A549 (cell line): ENCODE data around the gene MEGF10. TPM values are rescaled to one million over a fixed set of nuclear protein-coding genes. Genes with fewer than 3 reads are reported as not detected.
"Not testable (repeated sequence)": the region's sequence is repeated elsewhere in the genome, so short reads cannot be mapped to it uniquely, and the experiment has no call there.

Experiments used
- ATAC-seq, 2 experiments: fragments of 200-7000 bp in 1 of 2; fragments of >200 bp in 1 of 2; cut with Nextera tagmentation in 1 of 2; cut with Tn5 transposase in 1 of 2; 3 replicates each; pipeline versions ENCODE4 v1.8.0 to v1.9.1; 2018 to 2020; ENCODE audit warnings: mild to moderate bottlenecking in 1 of 2, moderate library complexity in 1 of 2
- CTCF ChIA-PET: fragments of 300-600 bp; sonication (Branson Sonifier 250); formaldehyde crosslinking; extraction: SDS; loops from one replicate; lab custom pipeline; 2021; ENCODE audit warnings: antibody characterized with exemption, inconsistent platforms; lab: Yijun Ruan, JAX
- POLR2A ChIA-PET: fragments of 350-600 bp; formaldehyde crosslinking; extraction: SDS; loops from one replicate; lab custom pipeline; 2021; ENCODE audit warnings: antibody characterized with exemption, inconsistent platforms; lab: Yijun Ruan, JAX
- DNase-seq, 2 experiments: peaks; one replicate each; pipeline versions ENCODE4 v3.0.0 to v3.0.0-alpha.2; 2011 to 2016; ENCODE audit warnings: low read depth in 1 of 2, low spot score in 1 of 2
- FAIRE-seq: peaks from 2 replicates; lab custom pipeline; 2011; peaks lifted over from hg19 to GRCh38; lab: Jason Lieb, UNC
- H3K27ac ChIP-seq, 2 experiments: fragments of >200 bp; sonication (Bioruptor Twin); formaldehyde crosslinking; 3 replicates each; pipeline ENCODE4 v1.5.1; 2016 to 2017
- H3K4me1 ChIP-seq: fragments of >200 bp; sonication (Bioruptor Twin); formaldehyde crosslinking; 3 replicates; pipeline ENCODE4 v1.6.1; 2016
- H3K4me2 ChIP-seq: fragments of >200 bp; sonication (Bioruptor Twin); formaldehyde crosslinking; 3 replicates; pipeline ENCODE4 v1.6.1; 2016
- H3K4me3 ChIP-seq: fragments of >200 bp; sonication (Bioruptor Twin); formaldehyde crosslinking; 3 replicates; pipeline ENCODE4 v1.5.1; 2016
- H3K9me3 ChIP-seq: fragments of >200 bp; sonication (Bioruptor Twin); formaldehyde crosslinking; 3 replicates; pipeline ENCODE4 v1.6.1; 2016
- BHLHE40 ChIP-seq: IDR thresholded peaks from 2 replicates; pipeline ENCODE4 v1.6.1; 2012; ENCODE audit warnings: low read depth, low read length, inconsistent platforms
- CBX2 ChIP-seq: fragments of 200-600 bp; sonication (generic); IDR thresholded peaks from 2 replicates; pipeline ENCODE4 v1.6.1; 2016; ENCODE audit warnings: low read depth, mild to moderate bottlenecking, borderline replicate concordance
- CTCF ChIP-seq: fragments of >200 bp; sonication (Bioruptor Twin); formaldehyde crosslinking; IDR thresholded peaks from 3 replicates; pipeline ENCODE4 v1.5.1; 2016
- E2F6 ChIP-seq: IDR thresholded peaks from 2 replicates; pipeline ENCODE4 v1.6.1; 2012; ENCODE audit warnings: low read depth, borderline replicate concordance
- EHF ChIP-seq: fragments of 250-450 bp; sonication (Bioruptor Pico); IDR thresholded peaks from 2 replicates; pipeline ENCODE4 v1.5.0; 2020; ENCODE audit warnings: mild to moderate bottlenecking
- ELK1 ChIP-seq: fragments of 150-350 bp; IDR thresholded peaks from 2 replicates; pipeline ENCODE4 v1.6.1; 2014; ENCODE audit warnings: low read depth, mild to moderate bottlenecking, low read length
- EP300 ChIP-seq, 2 experiments: fragments of >200 bp; sonication (Bioruptor Twin); formaldehyde crosslinking; IDR thresholded peaks; 2 replicates in 1 of 2; 3 replicates in 1 of 2; pipeline ENCODE4 v1.6.1; 2016 to 2017
- FOSL2 ChIP-seq, 2 experiments: fragments of 450-650 bp in 1 of 2; fragments of >200 bp in 1 of 2; sonication (Bioruptor Twin) in 1 of 2; formaldehyde crosslinking; IDR thresholded peaks; 2 replicates each; pipeline versions ENCODE4 v1.5.0 to v1.6.1; 2016 to 2020; ENCODE audit warnings: mild to moderate bottlenecking in 1 of 2, moderate library complexity in 1 of 2
- HES2 ChIP-seq: fragments of >200 bp; sonication (Bioruptor Twin); formaldehyde crosslinking; IDR thresholded peaks from 2 replicates; pipeline ENCODE4 v1.6.1; 2016
- HMGXB4 ChIP-seq: fragments of 250-450 bp; sonication (Bioruptor Pico); IDR thresholded peaks from 2 replicates; pipeline ENCODE4 v1.5.0; 2021; ENCODE audit warnings: mild to moderate bottlenecking, moderate library complexity, borderline replicate concordance
- HOXA7 ChIP-seq: fragments of 250-450 bp; sonication (Bioruptor Pico); IDR thresholded peaks from 2 replicates; pipeline ENCODE4 v1.5.0; 2020; ENCODE audit warnings: mild to moderate bottlenecking, moderate library complexity
- JUNB ChIP-seq: fragments of >200 bp; sonication (Bioruptor Twin); formaldehyde crosslinking; IDR thresholded peaks from 2 replicates; pipeline ENCODE4 v1.6.1; 2016
- KDM1A ChIP-seq: fragments of 200-600 bp; sonication (generic); IDR thresholded peaks from 2 replicates; pipeline ENCODE4 v1.6.1; 2016; ENCODE audit warnings: low read depth, mild to moderate bottlenecking
- MYC ChIP-seq: IDR thresholded peaks from 2 replicates; pipeline ENCODE4 v1.6.1; 2012; ENCODE audit warnings: mild to moderate bottlenecking, inconsistent platforms, low read length, improper control_type of control experiment, borderline replicate concordance
- PBX3 ChIP-seq: IDR thresholded peaks from 2 replicates; pipeline ENCODE4 v1.6.1; 2012
- RCOR1 ChIP-seq: fragments of 150-350 bp; IDR thresholded peaks from 2 replicates; pipeline ENCODE4 v1.6.1; 2014; ENCODE audit warnings: antibody characterized with exemption, low read length, low read depth
- RFX5 ChIP-seq: fragments of 450-650 bp; IDR thresholded peaks from 2 replicates; pipeline ENCODE4 v1.7.1; 2014; ENCODE audit warnings: antibody characterized with exemption, mild to moderate bottlenecking, moderate library complexity
- SMC3 ChIP-seq: fragments of >200 bp; sonication (Bioruptor Twin); formaldehyde crosslinking; IDR thresholded peaks from 3 replicates; pipeline ENCODE4 v1.6.1; 2018; ENCODE audit warnings: inconsistent platforms
- ZC3H11A ChIP-seq: fragments of 450-650 bp; IDR thresholded peaks from 2 replicates; pipeline ENCODE4 v1.6.1; 2014; ENCODE audit warnings: antibody characterized with exemption, mild to moderate bottlenecking
- ZNF302 ChIP-seq: fragments of 250-450 bp; sonication (Bioruptor Pico); IDR thresholded peaks from 2 replicates; pipeline ENCODE4 v1.9.0; 2021; ENCODE audit warnings: inconsistent platforms, mild to moderate bottlenecking, moderate library complexity
- WGBS: methylation state at CpG from one replicate; pipeline ENCODE4 v1.1.6; 2017; ENCODE audit errors: missing lambda C conversion rate; 5-methylcytosine and 5-hydroxymethylcytosine counted together
- polyA plus RNA-seq, 4 experiments: library from polyadenylated mRNA; depleted of rRNA in 3 of 4; stranded (reverse); fragments of >200 nt; fragmentation: RNase III in 1 of 4; extraction: RNeasy Plus Mini Kit Qiagen cat#74134 plus additional on column Dnase treatment in 1 of 4; gene quantifications; 2 replicates in 3 of 4; 3 replicates in 1 of 4; pipeline ENCODE4 v1.2.3, GENCODE V29; 2011 to 2017

The MEGF10 gene
- polyA plus RNA-seq, 2 of the 4 experiments (the other 2 are of a cell fraction): 0.01 TPM; not detected in 1

GRCh38 chr5:127295454-127295853 is 4.9 kb downstream of the MEGF10 start (continued):
- TF ChIP-seq HOXA7 (CRISPR knock-in tag): no peak
- TF ChIP-seq ZC3H11A: no peak
- no peak for TF ChIP-seq EP300 (IDR thresholded peaks at IDR 0.05)
- TF ChIP-seq HES2: no peak

GRCh38 chr5:127296321-127296720 is 5.7 kb downstream of the MEGF10 start:
- Histone ChIP-seq H3K4me3 (no peak overlapping the region), H3K27ac (no peak overlapping the region), H3K4me1 (no peaks in the 10 kb centered on the region), H3K4me2 (no peak overlapping the region), H3K9me3 (no peaks in the 10 kb centered on the region)
- ATAC-seq: no peak
- FAIRE-seq: no peak
- ChIA-PET POLR2A (no interaction called here), CTCF (interaction anchor here (1.4 kb wide), 1 partner anchor 196 kb away, joined by 3 read pairs; no protein-coding TSS in a partner anchor)
- DNase-seq: no peak
- no peak for TF ChIP-seq FOSL2 (IDR thresholded peaks at IDR 0.05)
- TF ChIP-seq FOSL2 (CRISPR knock-in tag; IDR thresholded peaks at IDR 0.05): 0 out of 2 replicates have a peak, but pooled peaks have one; percentile 21
- no peak for TF ChIP-seq EHF (CRISPR knock-in tag)

- H3K27ac ChIP-seq, ATAC-seq, H3K4me1 ChIP-seq, H3K4me2 ChIP-seq, H3K4me3 ChIP-seq, DNase-seq, FAIRE-seq, POLR2A ChIA-PET, H3K9me3 ChIP-seq: not testable (repeated sequence)
- 14% methylated on average over 5 of the region's 5 CpGs for WGBS
- CTCF ChIA-PET: interaction anchor here (1.4 to 1.6 kb wide), 2 partner anchors 17 to 196 kb away, joined by 3 to 5 read pairs; no protein-coding TSS in a partner anchor
Observed at GRCh38 chr5:127296894-127297293, 6.3 kb downstream of the MEGF10 start.

- ChIA-PET CTCF (interaction anchor here (0.6 to 1.6 kb wide), 3 partner anchors 16 to 280 kb away, joined by 3 to 5 read pairs (median 3); no protein-coding TSS in a partner anchor), POLR2A (interaction anchor here (0.5 kb wide), 1 partner anchor 224 kb away, joined by 3 read pairs; the partner anchor contains the start of gene C5orf63)
- ATAC-seq: no peak
- no peak for DNase-seq
- no peak overlapping the region for H3K4me3 ChIP-seq
- no peaks in the 10 kb centered on the region for H3K4me1 ChIP-seq
- H3K27ac ChIP-seq: no peak overlapping the region
- 12% methylated on average over 4 of the region's 4 CpGs for WGBS
- FAIRE-seq: no peak
- H3K9me3 ChIP-seq: no peaks in the 10 kb centered on the region
- no peak overlapping the region for H3K4me2 ChIP-seq
- TF ChIP-seq CTCF: no peak
- no peak for TF ChIP-seq PBX3
- no peak for TF ChIP-seq EP300 (IDR thresholded peaks at IDR 0.05)
- no peak for TF ChIP-seq RFX5
- TF ChIP-seq KDM1A: no peak
- TF ChIP-seq MYC: no peak
- TF ChIP-seq CBX2: no peak
- TF ChIP-seq HOXA7 (CRISPR knock-in tag): no peak
Observed at GRCh38 chr5:127297348-127298035, 6.9 kb downstream of the MEGF10 start.

- ChIA-PET CTCF (interaction anchor here (1.6 kb wide), 1 partner anchor 16 kb away, joined by 5 read pairs; no protein-coding TSS in a partner anchor), POLR2A (no interaction called here)
- Histone ChIP-seq H3K4me1 (no peaks in the 10 kb centered on the region), H3K4me3 (no peak overlapping the region), H3K27ac (no peak overlapping the region), H3K4me2 (no peak overlapping the region), H3K9me3 (no peaks in the 10 kb centered on the region)
- DNase-seq: no peak
- ATAC-seq: no peak
- WGBS: 37% methylated on average over 4 of the region's 4 CpGs
- no peak for FAIRE-seq
- no peak for TF ChIP-seq E2F6
- no peak for TF ChIP-seq ELK1
- no peak for TF ChIP-seq RCOR1
- TF ChIP-seq BHLHE40: no peak
- no peak for TF ChIP-seq JUNB
- no peak for TF ChIP-seq FOSL2 (IDR thresholded peaks at IDR 0.05)
- TF ChIP-seq FOSL2 (CRISPR knock-in tag; IDR thresholded peaks at IDR 0.05): no peak
- no peak for TF ChIP-seq ZNF302 (CRISPR knock-in tag)
- no peak for TF ChIP-seq HMGXB4
- no peak for TF ChIP-seq SMC3
Observed at GRCh38 chr5:127298036-127298429, 7.4 kb downstream of the MEGF10 start.
